ENCODE measurements around the gene MICAL3.

DNA sequence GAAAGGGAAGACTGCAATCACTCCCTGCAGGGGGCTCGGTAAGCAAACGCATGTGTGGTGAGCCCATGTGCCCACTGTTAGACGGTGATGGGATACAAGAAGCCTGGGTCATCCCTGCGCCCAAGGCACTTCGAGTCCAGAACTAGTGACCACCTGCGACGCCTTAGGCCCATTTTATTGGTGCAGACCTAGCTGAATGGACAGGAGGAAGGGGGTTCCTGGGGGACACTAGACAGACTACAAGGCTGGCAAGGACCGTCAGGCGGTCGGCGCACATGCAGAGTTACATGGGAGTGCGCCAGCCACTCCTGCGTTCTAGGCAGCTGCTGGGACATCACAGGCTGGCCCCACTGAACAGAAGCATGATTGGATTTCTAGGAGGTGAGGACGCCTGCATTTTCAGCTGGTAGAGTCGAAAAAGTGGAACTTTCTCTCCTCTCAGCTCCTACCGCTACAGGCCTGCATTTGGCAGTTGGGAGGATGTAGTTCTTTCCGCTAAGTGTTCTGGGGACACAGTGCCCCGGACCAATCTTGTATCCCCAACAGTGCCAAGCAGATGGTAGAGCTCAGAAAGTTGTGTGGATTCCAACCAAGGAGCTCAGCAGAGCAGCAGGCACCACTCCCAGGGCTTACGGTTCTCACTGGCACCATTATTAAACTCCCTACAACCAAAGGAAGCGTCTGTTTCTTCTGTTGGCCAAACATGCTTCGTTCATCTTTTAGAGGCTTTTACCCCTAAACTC, 285.8 kb downstream of the MICAL3 start:
- TF ChIP-seq POLR2A (IDR thresholded peaks at IDR 0.05), result no peak
- TF ChIP-seq, protein P1, sequence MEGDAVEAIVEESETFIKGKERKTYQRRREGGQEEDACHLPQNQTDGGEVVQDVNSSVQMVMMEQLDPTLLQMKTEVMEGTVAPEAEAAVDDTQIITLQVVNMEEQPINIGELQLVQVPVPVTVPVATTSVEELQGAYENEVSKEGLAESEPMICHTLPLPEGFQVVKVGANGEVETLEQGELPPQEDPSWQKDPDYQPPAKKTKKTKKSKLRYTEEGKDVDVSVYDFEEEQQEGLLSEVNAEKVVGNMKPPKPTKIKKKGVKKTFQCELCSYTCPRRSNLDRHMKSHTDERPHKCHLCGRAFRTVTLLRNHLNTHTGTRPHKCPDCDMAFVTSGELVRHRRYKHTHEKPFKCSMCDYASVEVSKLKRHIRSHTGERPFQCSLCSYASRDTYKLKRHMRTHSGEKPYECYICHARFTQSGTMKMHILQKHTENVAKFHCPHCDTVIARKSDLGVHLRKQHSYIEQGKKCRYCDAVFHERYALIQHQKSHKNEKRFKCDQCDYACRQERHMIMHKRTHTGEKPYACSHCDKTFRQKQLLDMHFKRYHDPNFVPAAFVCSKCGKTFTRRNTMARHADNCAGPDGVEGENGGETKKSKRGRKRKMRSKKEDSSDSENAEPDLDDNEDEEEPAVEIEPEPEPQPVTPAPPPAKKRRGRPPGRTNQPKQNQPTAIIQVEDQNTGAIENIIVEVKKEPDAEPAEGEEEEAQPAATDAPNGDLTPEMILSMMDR (IDR thresholded peaks at IDR 0.05), result no peak
